ENCODE results near the gene WFS1. TPM values are rescaled to one million over a fixed set of nuclear protein-coding genes. Genes with fewer than 3 reads are reported as not detected.

The WFS1 gene
- total RNA-seq, 2 experiments from 2014 or later, result 1.8 to 2.8 TPM

- Mint-ChIP-seq H3K9me3 (no peaks in the 10 kb centered on the region), H3K27me3 (no peaks in the 10 kb centered on the region), H3K27ac (no peak overlapping the region), H3K4me3 (no peak overlapping the region), H3K36me3 (ENCODE audit: low read depth) (no peaks in the 10 kb centered on the region), H3K4me1 (ENCODE audit: low read depth) (peaks cover 13% of the 10 kb centered on the region)
- ChIA-PET CTCF (interaction anchor here (0.6 to 1.4 kb wide), 5 partner anchors 27 to 136 kb away, joined by 3 to 6 read pairs (median 3); no protein-coding TSS in a partner anchor), POLR2A (interaction anchor here (1.9 kb wide), 1 partner anchor 9 kb away, joined by 7 read pairs; the partner anchor contains the start of gene WFS1)
- ATAC-seq, result peak; percentile 45
- no peak for DNase-seq
- intact Hi-C loops (cut with micrococcal nuclease), result no loop called here
- TF ChIP-seq CTCF (IDR thresholded peaks at IDR 0.05), result no peak
These were observed 8.5 kb downstream of the WFS1 start for GRCh38 chr4:6277935-6278800.

- TF ChIP-seq CTCF (IDR thresholded peaks at IDR 0.05), result no peak
- peak; percentile 49 for DNase-seq
- no peaks in the 10 kb centered on the region for H3K9me3 Mint-ChIP-seq
- CTCF ChIA-PET, result interaction anchor here (1.0 to 1.4 kb wide), 4 partner anchors 28 to 55 kb away, joined by 3 to 6 read pairs (median 3); no protein-coding TSS in a partner anchor
- POLR2A ChIA-PET, result interaction anchor here (1.9 kb wide), 1 partner anchor 9 kb away, joined by 7 read pairs; the partner anchor contains the start of gene WFS1
- H3K27me3 Mint-ChIP-seq, result no peaks in the 10 kb centered on the region
- ATAC-seq, result peak; percentile 75
- no peak overlapping the region for H3K27ac Mint-ChIP-seq
- intact Hi-C loops (cut with micrococcal nuclease), result no loop called here
- H3K36me3 Mint-ChIP-seq (ENCODE audit: low read depth), result no peaks in the 10 kb centered on the region
- peaks cover 13% of the 10 kb centered on the region for H3K4me1 Mint-ChIP-seq (ENCODE audit: low read depth)
- no peak overlapping the region for H3K4me3 Mint-ChIP-seq
These were observed 9.1 kb downstream of the WFS1 start for GRCh38 chr4:6278801-6279197.

- no peak overlapping the region for H3K4me3 Mint-ChIP-seq
- H3K4me1 Mint-ChIP-seq (ENCODE audit: low read depth), result peaks cover 13% of the 10 kb centered on the region
- intact Hi-C loops (cut with micrococcal nuclease), result no loop called here
- no peak overlapping the region for H3K27ac Mint-ChIP-seq
- DNase-seq (no peak), ATAC-seq (no peak)
- no peaks in the 10 kb centered on the region for H3K9me3 Mint-ChIP-seq
- no peaks in the 10 kb centered on the region for H3K36me3 Mint-ChIP-seq (ENCODE audit: low read depth)
- CTCF ChIA-PET, result interaction anchor here (1.0 to 1.1 kb wide), 2 partner anchors 30 to 47 kb away, joined by 3 read pairs; no protein-coding TSS in a partner anchor
- POLR2A ChIA-PET, result interaction anchor here (1.9 kb wide), 1 partner anchor 10 kb away, joined by 7 read pairs; the partner anchor contains the start of gene WFS1
- no peaks in the 10 kb centered on the region for H3K27me3 Mint-ChIP-seq
- no peak for TF ChIP-seq CTCF (IDR thresholded peaks at IDR 0.05)
These were observed 10.1 kb downstream of the WFS1 start for GRCh38 chr4:6279582-6280289.

GRCh38 chr4:6280365-6280996, 10.8 kb downstream of the WFS1 start:
- CTCF ChIA-PET, result interaction anchor here (1.0 to 1.1 kb wide), 2 partner anchors 31 to 47 kb away, joined by 3 read pairs; no protein-coding TSS in a partner anchor
- ATAC-seq, result no peak
- H3K4me3 Mint-ChIP-seq, result no peak overlapping the region

More at GRCh38 chr4:6280365-6280996, 10.8 kb downstream of the WFS1 start:
- Mint-ChIP-seq H3K27me3 (no peaks in the 10 kb centered on the region), H3K9me3 (no peaks in the 10 kb centered on the region), H3K36me3 (ENCODE audit: low read depth) (no peaks in the 10 kb centered on the region), H3K4me1 (ENCODE audit: low read depth) (peaks cover 13% of the 10 kb centered on the region), H3K27ac (no peak overlapping the region)
- no peak for DNase-seq
- POLR2A ChIA-PET, result no interaction called here
- TF ChIP-seq CTCF (IDR thresholded peaks at IDR 0.05), result no peak
- intact Hi-C loops (cut with micrococcal nuclease), result no loop called here

Measured in activated CD8-positive, alpha-beta T cell treated with anti-CD3 and anti-CD28 coated beads for 36 hours (primary cell).